NCI-H510A (cell line): ENCODE results near the gene KDM3B.
A peak's percentile ranks its signal among the peaks of the same experiment; 100 is the strongest.
"Not testable (repeated sequence)": the region's sequence is repeated elsewhere in the genome, so short reads cannot be mapped to it uniquely, and the experiment has no call there.

Source experiments
- DNase-seq: peaks from one replicate; lab custom pipeline; 2025; lab: John Stamatoyannopoulos, UW

Gene KDM3B

GRCh38 chr5:138352071-138352721, at the start of gene KDM3B:
TSS of gene KDM3B (plus strand) at chr5:138352685. CDS start at chr5:138352796, 111 bp downstream.
- DNase-seq = no peak

- no peak for DNase-seq
These were observed 49.1 kb upstream of the KDM3B start for GRCh38 chr5:138303372-138303771.

- peak; percentile 10 for DNase-seq
These were observed 46.7 kb upstream of the KDM3B start for GRCh38 chr5:138305797-138306196.

DNA sequence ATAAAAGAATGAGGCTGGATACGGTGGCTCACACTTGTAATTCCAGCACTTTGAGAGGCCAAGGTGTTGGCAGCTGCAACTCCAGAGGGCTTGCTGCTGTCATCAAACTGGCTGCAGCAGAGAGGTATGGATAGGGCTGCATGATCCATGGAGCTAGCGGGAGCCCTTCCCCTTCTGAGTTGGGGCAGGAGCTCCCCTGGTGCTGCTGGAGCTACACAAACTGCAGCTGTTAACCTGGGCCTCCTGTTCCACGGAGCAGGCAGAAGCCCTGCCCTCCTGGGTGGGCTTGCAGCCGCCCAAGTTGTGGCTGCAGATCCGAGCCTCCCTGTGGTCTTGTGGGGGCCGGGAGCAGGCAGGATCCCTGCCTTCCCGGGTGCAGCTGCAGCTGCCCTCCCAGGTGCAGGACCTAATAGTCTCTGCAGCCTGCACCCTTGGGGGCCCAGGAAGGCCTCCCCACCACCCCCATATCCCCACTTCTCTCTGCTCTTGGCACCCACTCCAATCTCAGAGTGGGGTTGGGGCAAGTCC, 36.7 kb upstream of the KDM3B start:
- no peak for DNase-seq

DNA sequence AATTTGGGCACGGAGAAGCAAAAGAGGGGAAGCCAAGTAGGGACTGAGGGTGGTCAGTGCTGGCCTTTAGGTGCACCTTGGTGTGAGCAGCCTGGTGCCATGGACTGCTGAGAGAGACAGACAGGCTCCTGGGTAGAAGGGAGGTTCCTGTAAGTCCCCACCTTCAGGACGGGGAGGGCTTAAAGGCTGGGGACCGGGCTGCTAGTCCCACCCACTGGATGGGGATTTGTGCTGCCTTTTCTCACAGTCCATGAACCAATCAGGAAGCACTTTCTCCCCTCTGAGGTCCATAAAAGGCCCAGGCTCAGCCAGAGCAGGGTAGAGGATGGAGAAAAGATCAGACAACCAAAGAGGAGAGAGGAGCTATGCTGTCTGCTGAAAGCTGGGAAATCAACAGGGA, 36.1 kb upstream of the KDM3B start:
- DNase-seq = no peak

DNA sequence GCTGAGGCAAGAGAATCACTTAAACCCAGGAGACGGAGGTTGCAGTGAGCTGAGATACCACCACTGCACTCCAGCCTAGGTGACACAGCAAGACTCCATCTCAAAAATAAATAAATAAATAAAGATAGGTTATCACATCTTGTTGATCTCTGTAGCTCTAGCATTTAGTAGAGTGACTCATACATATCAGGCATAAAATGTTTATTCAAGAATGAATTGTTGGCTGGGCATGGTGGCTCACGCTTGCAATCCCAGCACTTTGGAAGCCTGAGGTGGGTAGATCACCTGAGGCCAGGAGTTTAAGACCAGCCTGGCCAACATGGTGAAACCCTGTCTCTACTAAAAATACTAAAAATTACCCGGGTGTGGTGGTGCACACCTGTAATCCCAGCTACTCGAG, 34.3 kb upstream of the KDM3B start:
- DNase-seq = not testable (repeated sequence)

GRCh38 chr5:138330813-138331448, 21.6 kb upstream of the KDM3B start:
- no peak for DNase-seq

DNA sequence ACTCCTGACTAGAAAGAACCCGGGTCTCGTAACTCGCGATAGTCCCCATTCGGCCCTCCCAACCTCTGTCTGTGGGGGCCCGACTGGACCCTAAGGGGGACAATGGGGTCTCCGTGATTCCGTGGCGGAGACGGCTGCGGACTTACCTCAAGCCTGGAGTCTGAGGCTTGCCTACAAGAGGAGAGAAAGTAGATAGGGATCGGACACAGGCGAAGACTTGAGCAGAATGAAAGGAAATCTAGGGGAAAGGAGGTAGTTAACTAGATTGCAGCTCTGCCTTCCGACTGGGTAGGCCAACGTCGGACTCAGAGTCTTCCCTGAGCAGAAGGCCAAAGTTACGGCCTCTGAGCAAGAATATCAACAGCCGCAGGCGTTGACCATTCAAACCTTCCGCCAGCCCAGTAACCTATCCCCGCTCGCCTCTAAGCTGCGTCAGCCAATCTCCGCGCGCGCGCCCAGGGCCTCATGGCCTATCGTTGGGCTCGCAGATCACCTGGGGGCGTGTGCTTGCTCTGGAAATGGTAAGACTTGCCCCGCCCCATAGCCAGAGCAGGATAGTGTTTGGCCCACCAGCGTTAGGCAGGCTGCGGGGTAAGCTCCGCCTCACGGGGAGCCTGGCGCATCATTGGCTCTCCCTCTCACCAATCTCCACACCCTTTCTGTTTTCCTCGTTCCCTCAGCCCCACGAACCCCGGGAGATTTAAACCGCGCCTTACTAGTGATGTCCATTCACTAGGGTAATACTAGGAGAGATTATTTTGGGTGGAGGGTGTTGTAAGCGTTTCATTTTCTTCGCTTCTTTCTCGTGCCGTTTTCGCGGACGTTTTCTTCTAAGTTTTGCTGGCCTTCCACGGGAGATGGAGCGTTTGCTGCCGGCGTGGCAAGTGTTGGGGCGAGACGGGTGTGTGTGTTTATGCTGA, 20.8 kb upstream of the KDM3B start, which contains the start of gene CDC25C:
CDC25C (minus strand) TSS at position 356 of the 920 bp plus-strand sequence. CDS start 624 bp downstream, outside the sequence.
- DNase-seq = peak; percentile 95

DNA sequence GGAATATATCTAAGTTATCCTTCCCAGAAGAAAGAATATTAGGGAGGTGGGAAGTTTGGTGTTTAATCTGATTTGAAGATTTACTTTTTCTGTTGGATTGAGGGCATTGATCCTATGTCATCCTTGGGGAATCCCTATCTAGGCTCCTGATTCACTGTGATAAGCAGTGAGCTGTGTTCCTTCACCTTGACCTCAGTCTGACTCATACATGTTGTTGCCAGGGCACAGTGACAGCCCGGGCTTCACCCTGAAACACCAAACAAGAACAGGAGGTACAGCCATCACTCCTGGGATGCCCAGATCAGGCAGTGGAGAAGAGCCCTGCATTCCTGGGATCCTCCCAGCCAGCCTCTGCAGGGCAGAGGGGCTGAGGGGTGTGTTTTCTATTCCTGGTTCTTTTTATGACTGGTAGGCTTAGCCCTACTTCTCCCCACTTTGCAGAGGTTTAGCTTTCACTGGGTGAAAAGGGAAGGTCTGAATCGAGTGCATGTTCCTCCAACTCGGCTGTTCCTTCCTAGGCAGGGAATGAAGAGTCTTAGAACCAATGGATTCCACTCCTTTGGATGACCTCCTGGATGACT, 17.5 kb upstream of the KDM3B start:
- no peak for DNase-seq

- DNase-seq = peak; percentile 60
These were observed 15.4 kb upstream of the KDM3B start for GRCh38 chr5:138336952-138337684.

DNA sequence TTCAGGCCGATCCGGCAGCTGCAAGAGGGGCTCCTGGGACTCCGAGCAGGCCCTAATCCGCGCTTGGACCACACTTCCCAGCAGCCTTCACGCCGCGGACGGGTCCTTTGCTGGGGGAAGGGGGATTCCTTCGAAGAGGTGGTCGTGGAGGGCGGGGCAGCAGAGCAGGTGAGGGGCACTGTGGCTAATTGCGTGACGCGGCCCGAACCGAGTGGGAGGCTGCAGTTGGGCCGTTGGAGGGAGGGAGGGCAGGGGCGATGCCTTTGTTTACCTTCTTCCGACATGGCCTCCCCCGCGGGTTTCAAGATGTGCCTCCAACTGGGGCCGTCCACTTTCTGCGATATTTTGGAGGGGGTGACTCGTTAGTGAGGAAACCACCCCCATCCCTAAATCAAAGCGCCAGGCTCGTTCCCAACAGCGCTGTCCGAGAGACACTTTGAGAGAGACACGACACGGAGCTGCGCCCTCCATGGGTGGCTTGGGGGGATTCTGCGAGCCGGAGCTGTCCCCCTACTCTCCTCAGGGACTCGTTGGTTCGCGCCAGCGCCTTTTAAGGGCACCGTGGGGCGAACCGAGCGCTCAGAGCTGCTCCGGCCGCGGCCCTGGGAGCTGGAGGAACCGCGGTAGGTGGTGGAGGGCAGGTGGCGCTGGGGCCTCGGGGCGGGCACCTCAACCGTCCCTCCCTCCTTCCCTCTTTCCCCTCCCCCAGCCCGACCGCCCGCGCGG, 14.6 kb upstream of the KDM3B start, which contains the start of gene FAM53C:
FAM53C (plus strand) TSS at position 582 of the 726 bp plus-strand sequence. CDS start 3,070 bp downstream, outside the sequence.
- DNase-seq = peak; percentile 73

DNA sequence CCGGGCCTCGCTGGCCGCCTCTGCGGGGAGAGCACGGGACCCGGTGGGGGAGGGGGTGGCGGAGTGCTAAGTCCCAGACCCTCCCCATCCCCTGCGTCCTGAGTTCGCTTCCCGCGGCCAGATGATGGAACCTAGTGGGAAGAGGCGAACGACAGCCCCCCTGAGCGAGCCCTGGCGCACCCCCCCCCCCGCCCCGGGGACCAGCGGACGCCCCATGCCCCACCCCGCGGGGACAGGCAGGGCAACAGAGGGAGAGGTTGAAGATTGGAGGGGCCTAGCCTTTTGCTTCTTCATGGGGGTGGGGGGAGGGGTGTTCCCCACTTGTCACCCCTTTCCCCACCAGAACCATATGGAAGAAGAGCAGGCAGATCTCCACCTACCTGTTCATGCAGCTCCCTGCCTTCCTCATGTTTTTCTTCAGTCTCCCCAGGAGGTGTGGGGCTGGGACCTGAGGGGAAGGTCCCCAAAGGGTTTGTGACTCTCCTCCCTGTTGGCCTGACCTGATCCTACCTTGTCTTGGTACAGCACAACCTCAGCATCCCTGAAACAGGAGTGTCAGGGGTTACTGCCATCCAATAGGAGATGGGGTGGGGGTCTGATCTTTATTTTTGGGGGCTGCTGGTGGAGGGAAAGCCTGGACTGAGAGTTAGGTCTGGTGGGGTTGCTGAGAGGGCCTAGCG, 13.9 kb upstream of the KDM3B start:
- DNase-seq = no peak

DNA sequence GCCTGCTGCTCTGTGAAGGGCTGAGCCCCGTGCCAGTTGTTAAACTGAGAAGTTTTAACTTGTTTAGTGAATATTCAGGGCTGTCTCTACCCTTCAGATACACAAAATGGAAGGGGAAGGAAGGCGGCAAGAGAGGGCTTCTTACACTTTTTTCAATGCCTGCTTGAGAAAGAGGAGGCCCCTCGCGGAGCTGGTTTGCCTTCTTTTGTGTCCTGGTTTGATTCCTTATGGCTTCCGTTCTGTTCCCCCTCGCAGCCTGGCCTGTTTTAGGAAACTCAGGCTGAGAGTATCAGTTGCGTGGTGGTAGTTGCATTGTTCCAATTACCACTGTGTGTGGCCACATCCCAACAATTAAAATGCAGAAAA, 13.4 kb upstream of the KDM3B start:
- no peak for DNase-seq

DNA sequence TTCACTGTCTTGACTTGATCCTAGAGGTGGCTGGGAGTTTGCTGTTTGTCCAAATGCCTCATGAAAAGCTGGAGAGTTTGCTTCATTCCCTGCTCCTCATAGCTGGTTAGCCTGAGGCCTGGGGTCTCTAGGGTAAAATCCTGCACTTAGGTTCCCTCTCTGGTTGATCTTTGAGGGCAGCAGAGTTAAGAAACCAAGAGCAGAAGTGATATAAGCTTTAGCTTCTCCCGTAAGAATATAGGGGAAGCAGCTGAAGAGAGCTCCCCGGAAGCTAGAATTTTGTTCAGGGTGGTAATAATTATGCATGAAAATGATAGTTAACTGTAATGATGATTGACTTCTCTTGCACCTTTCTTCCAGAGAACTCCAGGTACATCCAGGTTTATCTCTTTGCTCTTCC, 13.0 kb upstream of the KDM3B start:
- DNase-seq = no peak

DNA sequence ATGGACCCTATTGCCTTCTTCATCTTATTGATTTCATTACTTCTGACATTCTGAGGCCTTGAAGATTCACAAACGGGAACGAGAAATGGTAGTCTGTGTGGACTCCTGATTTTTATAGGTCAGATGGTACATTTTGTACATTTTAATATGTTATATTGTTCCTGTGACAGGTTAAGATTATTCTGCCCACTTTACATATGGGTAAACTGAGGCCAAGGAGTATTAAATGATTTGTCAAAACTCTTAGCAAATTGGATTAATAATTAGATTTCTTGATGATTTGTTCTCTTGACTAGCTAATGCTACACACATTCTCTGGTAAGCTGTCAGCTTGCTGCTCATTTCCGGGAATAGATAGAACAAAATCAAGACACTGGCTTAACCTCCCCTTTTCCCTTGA, 12.5 kb upstream of the KDM3B start:
- no peak for DNase-seq

DNA sequence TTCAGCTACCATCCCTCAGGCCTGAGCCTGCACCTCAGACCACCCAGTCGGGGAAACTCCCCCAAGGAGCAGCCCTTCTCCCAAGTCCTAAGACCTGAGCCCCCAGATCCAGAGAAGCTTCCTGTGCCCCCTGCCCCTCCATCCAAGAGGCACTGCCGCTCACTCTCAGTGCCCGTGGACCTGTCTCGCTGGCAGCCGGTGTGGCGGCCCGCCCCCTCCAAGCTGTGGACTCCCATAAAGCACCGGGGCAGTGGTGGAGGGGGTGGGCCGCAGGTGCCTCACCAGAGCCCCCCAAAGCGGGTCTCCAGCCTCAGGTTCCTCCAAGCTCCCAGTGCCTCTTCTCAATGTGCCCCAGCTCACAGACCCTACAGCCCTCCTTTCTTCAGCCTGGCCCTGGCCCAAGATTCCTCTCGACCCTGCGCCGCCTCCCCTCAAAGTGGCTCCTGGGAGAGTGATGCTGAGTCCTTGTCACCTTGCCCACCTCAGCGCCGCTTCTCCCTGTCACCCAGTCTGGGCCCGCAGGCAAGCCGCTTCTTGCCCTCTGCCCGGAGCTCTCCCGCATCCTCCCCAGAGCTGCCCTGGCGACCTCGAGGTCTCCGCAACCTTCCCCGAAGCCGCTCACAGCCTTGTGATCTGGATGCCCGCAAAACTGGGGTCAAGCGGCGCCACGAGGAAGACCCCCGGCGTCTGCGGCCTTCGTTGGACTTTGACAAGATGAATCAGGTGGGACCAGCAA, 7.4 kb upstream of the KDM3B start:
- DNase-seq = no peak

DNA sequence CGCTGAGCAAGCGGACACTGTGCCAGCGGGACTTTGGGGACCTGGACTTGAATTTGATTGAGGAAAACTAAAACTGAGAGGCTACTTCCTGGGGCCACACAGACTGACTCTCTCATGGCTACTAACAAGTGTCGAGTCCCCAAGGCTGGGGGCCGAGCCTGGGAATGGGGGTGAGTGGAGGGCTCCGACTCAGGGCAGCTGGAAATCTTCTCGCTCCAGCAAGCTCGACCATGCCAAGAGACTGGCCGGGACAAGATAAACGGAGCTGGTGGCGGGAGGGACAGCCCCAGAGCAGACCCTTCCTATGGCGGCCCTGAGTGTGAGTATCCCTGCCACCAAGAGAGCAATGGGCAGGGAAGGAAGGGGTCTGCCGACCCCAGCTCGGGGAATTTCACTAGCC, 5.6 kb upstream of the KDM3B start:
- no peak for DNase-seq

GRCh38 chr5:138349852-138350562, 2.5 kb upstream of the KDM3B start:
- DNase-seq = no peak

- no peak for DNase-seq
These were observed 2.0 kb upstream of the KDM3B start for GRCh38 chr5:138350563-138350890.
